A549 (cell line): Measurements from ENCODE around the gene PTPN22.

Experiments
- CEBPB ChIP-seq, 2 experiments: fragments of >200 bp in 1 of 2; sonication (Bioruptor Twin) in 1 of 2; formaldehyde crosslinking in 1 of 2; IDR thresholded peaks; 2 replicates each; pipeline ENCODE4 v1.6.1; 2012 to 2016
- FOSL2 ChIP-seq, 2 experiments: fragments of 450-650 bp in 1 of 2; fragments of >200 bp in 1 of 2; sonication (Bioruptor Twin) in 1 of 2; formaldehyde crosslinking; IDR thresholded peaks; 2 replicates each; pipeline versions ENCODE4 v1.5.0 to v1.6.1; 2016 to 2020; ENCODE audit warnings: mild to moderate bottlenecking in 1 of 2, moderate library complexity in 1 of 2
- GATA3 ChIP-seq: IDR thresholded peaks from 2 replicates; pipeline ENCODE4 v1.6.1; 2012; ENCODE audit warnings: borderline replicate concordance
- HDAC2 ChIP-seq: fragments of 200-600 bp; sonication (generic); IDR thresholded peaks from 2 replicates; pipeline ENCODE4 v1.6.1; 2016
- POLR2A ChIP-seq: IDR thresholded peaks from 2 replicates; pipeline ENCODE4 v1.6.1; 2012; ENCODE audit warnings: mild to moderate bottlenecking, low read length
- POLR2AphosphoS2 ChIP-seq: conservative IDR thresholded peaks from 2 replicates; pipeline ENCODE4 v1.6.1; 2012; ENCODE audit warnings: low read length, improper control_type of control experiment, inconsistent platforms
- RAD21 ChIP-seq, 2 experiments: fragments of >200 bp in 1 of 2; sonication (Bioruptor Twin) in 1 of 2; formaldehyde crosslinking in 1 of 2; IDR thresholded peaks in 1 of 2; conservative IDR thresholded peaks in 1 of 2; 2 replicates in 1 of 2; 3 replicates in 1 of 2; pipeline ENCODE4 v1.6.1; 2012 to 2018; ENCODE audit warnings: inconsistent platforms in 1 of 2
- RFX5 ChIP-seq: fragments of 450-650 bp; IDR thresholded peaks from 2 replicates; pipeline ENCODE4 v1.7.1; 2014; ENCODE audit warnings: antibody characterized with exemption, mild to moderate bottlenecking, moderate library complexity
- TF ChIP-seq, protein P1 (sequence below): fragments of >200 bp; sonication (Bioruptor Twin); formaldehyde crosslinking; IDR thresholded peaks from 3 replicates; pipeline ENCODE4 v1.5.1; 2016
- TF ChIP-seq, protein P2 (sequence below): IDR thresholded peaks from 2 replicates; pipeline ENCODE4 v1.6.1; 2012; ENCODE audit warnings: low read depth, borderline replicate concordance
- TF ChIP-seq, protein P3 (sequence below): fragments of 150-350 bp; IDR thresholded peaks from 2 replicates; pipeline ENCODE4 v1.6.1; 2014; ENCODE audit warnings: low read depth, mild to moderate bottlenecking, low read length

DNA sequence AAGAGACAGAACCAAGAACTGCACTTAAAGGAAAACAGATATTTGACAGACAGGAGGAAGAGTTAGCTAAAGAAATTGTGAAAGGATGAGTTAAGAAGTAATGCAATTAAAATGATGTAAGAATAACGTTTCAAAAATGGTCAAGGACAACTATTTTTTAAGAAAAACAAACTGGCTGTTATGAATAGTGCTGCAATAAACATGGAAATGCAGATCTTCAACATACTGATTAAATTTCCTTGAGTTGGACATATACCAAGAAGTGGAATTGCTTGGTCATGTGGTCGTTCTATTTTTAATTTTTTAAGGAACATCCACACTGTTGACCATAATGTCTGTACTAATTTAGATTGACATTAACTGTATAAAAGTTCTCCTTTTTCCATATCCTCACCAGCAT lies 89.1 kb downstream of the PTPN22 start:
- TF ChIP-seq GATA3 (no peak), POLR2A (no peak), CEBPB (IDR thresholded peaks at IDR 0.05) (no peak), POLR2AphosphoS2 (no peak), HDAC2 (no peak), RFX5 (no peak), RAD21 (conservative IDR thresholded peaks at IDR 0.05 in 1 of 2, IDR thresholded peaks at IDR 0.05 in 1 of 2) (no peak), FOSL2 (IDR thresholded peaks at IDR 0.05) (no peak), FOSL2 (CRISPR knock-in tag; IDR thresholded peaks at IDR 0.05) (no peak)
- TF ChIP-seq, protein P1, sequence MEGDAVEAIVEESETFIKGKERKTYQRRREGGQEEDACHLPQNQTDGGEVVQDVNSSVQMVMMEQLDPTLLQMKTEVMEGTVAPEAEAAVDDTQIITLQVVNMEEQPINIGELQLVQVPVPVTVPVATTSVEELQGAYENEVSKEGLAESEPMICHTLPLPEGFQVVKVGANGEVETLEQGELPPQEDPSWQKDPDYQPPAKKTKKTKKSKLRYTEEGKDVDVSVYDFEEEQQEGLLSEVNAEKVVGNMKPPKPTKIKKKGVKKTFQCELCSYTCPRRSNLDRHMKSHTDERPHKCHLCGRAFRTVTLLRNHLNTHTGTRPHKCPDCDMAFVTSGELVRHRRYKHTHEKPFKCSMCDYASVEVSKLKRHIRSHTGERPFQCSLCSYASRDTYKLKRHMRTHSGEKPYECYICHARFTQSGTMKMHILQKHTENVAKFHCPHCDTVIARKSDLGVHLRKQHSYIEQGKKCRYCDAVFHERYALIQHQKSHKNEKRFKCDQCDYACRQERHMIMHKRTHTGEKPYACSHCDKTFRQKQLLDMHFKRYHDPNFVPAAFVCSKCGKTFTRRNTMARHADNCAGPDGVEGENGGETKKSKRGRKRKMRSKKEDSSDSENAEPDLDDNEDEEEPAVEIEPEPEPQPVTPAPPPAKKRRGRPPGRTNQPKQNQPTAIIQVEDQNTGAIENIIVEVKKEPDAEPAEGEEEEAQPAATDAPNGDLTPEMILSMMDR = no peak
- TF ChIP-seq, protein P2, sequence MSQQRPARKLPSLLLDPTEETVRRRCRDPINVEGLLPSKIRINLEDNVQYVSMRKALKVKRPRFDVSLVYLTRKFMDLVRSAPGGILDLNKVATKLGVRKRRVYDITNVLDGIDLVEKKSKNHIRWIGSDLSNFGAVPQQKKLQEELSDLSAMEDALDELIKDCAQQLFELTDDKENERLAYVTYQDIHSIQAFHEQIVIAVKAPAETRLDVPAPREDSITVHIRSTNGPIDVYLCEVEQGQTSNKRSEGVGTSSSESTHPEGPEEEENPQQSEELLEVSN = no peak
- TF ChIP-seq, protein P3, sequence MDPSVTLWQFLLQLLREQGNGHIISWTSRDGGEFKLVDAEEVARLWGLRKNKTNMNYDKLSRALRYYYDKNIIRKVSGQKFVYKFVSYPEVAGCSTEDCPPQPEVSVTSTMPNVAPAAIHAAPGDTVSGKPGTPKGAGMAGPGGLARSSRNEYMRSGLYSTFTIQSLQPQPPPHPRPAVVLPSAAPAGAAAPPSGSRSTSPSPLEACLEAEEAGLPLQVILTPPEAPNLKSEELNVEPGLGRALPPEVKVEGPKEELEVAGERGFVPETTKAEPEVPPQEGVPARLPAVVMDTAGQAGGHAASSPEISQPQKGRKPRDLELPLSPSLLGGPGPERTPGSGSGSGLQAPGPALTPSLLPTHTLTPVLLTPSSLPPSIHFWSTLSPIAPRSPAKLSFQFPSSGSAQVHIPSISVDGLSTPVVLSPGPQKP = no peak
